K562 (cell line): ENCODE measurements around the gene BAD. TPM values are rescaled to one million over a fixed set of nuclear protein-coding genes. Genes with fewer than 3 reads are reported as not detected.

Source experiments
- ARID2 ChIP-seq: fragments of 450-650 bp; IDR thresholded peaks from 2 replicates; pipeline ENCODE4 v1.6.1; 2017; ENCODE audit warnings: antibody characterized with exemption, mild to moderate bottlenecking
- CCAR2 ChIP-seq: fragments of 200-400 bp; formaldehyde crosslinking; IDR thresholded peaks from 2 replicates; pipeline ENCODE4 v1.6.1; 2017; ENCODE audit warnings: mild to moderate bottlenecking, low read depth, low read length
- MAFK ChIP-seq: IDR thresholded peaks from 2 replicates; pipeline ENCODE4 v1.6.1; 2011; ENCODE audit warnings: low read length, improper control_type of control experiment
- MEF2D ChIP-seq: conservative IDR thresholded peaks from 2 replicates; pipeline ENCODE4 v1.6.1; 2016; ENCODE audit warnings: low read depth, missing genetic modification characterization, missing compliant biosample characterization
- PHTF2 ChIP-seq: fragments of 250-450 bp; sonication (Bioruptor Pico); IDR thresholded peaks from 2 replicates; pipeline ENCODE4 v1.5.0; 2021; ENCODE audit warnings: mild to moderate bottlenecking
- PTBP1 ChIP-seq: fragments of 200-400 bp; formaldehyde crosslinking; IDR thresholded peaks from 2 replicates; pipeline ENCODE4 v1.6.1; 2017; ENCODE audit warnings: low read depth, low read length
- SIN3B ChIP-seq: fragments of 450-650 bp; IDR thresholded peaks from 2 replicates; pipeline ENCODE4 v1.6.1; 2017; ENCODE audit warnings: low read depth, mild to moderate bottlenecking, moderate library complexity
- SMARCB1 ChIP-seq: IDR thresholded peaks from 2 replicates; pipeline ENCODE4 v1.6.1; 2011; ENCODE audit warnings: improper control_type of control experiment, low read depth; ENCODE audit not compliant: insufficient read length
- SRSF9 ChIP-seq: fragments of 200-400 bp; formaldehyde crosslinking; IDR thresholded peaks from 2 replicates; pipeline ENCODE4 v1.6.1; 2017; ENCODE audit warnings: low read depth, low read length, borderline replicate concordance
- TBP ChIP-seq: optimal IDR thresholded peaks from 2 replicates; pipeline ENCODE3; 2011; ENCODE audit warnings: low read depth, low read length, improper control_type of control experiment
- ZBTB7A ChIP-seq: IDR thresholded peaks from 2 replicates; pipeline ENCODE4 v1.6.1; 2011; ENCODE audit warnings: low read depth, mild to moderate bottlenecking, low read length, moderate library complexity, borderline replicate concordance; ENCODE audit not compliant: control insufficient read depth
- ZFPM2 ChIP-seq: fragments of 250-450 bp; sonication (Bioruptor Pico); IDR thresholded peaks from 2 replicates; pipeline ENCODE4 v1.5.1; 2022; ENCODE audit warnings: mild to moderate bottlenecking
- ZNF354B ChIP-seq: fragments of 250-450 bp; sonication (Bioruptor Pico); IDR thresholded peaks from 2 replicates; pipeline ENCODE4 v1.4.0; 2020
- ZNF384 ChIP-seq: IDR thresholded peaks from 2 replicates; pipeline ENCODE4 v1.6.1; 2012; ENCODE audit warnings: low read depth, low read length, improper control_type of control experiment
- ZNF444 ChIP-seq: fragments of 250-450 bp; sonication (Bioruptor Pico); IDR thresholded peaks from 2 replicates; pipeline ENCODE4 v1.4.0; 2020; ENCODE audit warnings: mild to moderate bottlenecking, moderate library complexity
- ZNF77 ChIP-seq: fragments of 250-450 bp; sonication (Bioruptor Pico); IDR thresholded peaks from 2 replicates; pipeline ENCODE4 v1.5.0; 2020
- polyA plus RNA-seq, 8 experiments: library from polyadenylated mRNA; depleted of rRNA in 4 of 8; stranded (reverse) in 5 of 8; unstranded in 3 of 8; fragments of >200 nt; fragmentation: Nextera tagmentation in 2 of 8; fragmentation: Illumina TruSeq in 1 of 8; extraction: Ambion mirVana in 2 of 8; extraction: Trizol in 1 of 8; gene quantifications; 2 replicates each; pipeline versions ENCODE4 v1.2.1 to v1.2.3, GENCODE V29; 2011 to 2014; ENCODE audit warnings: inconsistent platforms in 1 of 8, missing spikeins in 1 of 8
- total RNA-seq, 7 experiments: library from RNA; depleted of rRNA in 6 of 7; stranded (reverse); fragments of >200 nt in 6 of 7; fragmentation: Illumina TruSeq in 2 of 7; extraction: Trizol in 2 of 7; gene quantifications; 2 replicates each; pipeline versions ENCODE4 v1.2.1 to v1.2.3, GENCODE V29; 2011 to 2021; ENCODE audit warnings: low replicate concordance in 1 of 7
- TF ChIP-seq, protein P1 (sequence below): fragments of 250-450 bp; sonication (Bioruptor Pico); IDR thresholded peaks from 2 replicates; pipeline ENCODE4 v1.4.0; 2020; ENCODE audit warnings: mild to moderate bottlenecking, moderate library complexity, borderline replicate concordance
- TF ChIP-seq, protein P2 (sequence below): sonication (generic); formaldehyde crosslinking; IDR thresholded peaks from 2 replicates; pipeline ENCODE4 v1.8.1; 2023; ENCODE audit warnings: mild to moderate bottlenecking, missing genetic modification reagents
- TF ChIP-seq, protein P3 (sequence below): fragments of 250-450 bp; sonication (Bioruptor Pico); IDR thresholded peaks from 2 replicates; pipeline ENCODE4 v1.5.0; 2021
- TF ChIP-seq, protein P4 (sequence below): fragments of 250-450 bp; sonication (Bioruptor Pico); IDR thresholded peaks from 2 replicates; pipeline ENCODE4 v1.4.0; 2020; ENCODE audit warnings: mild to moderate bottlenecking
- TF ChIP-seq, protein P5 (sequence below): fragments of 200-800 bp; sonication (Bioruptor generic); IDR thresholded peaks from 2 replicates; pipeline ENCODE4 v1.6.1; 2017; ENCODE audit warnings: missing genetic modification characterization, missing compliant biosample characterization

BAD gene
- total and polyA plus RNA-seq, 9 of the 15 experiments (the other 6 are each of a cell fraction or from before 2014, with no cell fraction given): 0.61 to 45.6 (median 11.8) TPM

DNA sequence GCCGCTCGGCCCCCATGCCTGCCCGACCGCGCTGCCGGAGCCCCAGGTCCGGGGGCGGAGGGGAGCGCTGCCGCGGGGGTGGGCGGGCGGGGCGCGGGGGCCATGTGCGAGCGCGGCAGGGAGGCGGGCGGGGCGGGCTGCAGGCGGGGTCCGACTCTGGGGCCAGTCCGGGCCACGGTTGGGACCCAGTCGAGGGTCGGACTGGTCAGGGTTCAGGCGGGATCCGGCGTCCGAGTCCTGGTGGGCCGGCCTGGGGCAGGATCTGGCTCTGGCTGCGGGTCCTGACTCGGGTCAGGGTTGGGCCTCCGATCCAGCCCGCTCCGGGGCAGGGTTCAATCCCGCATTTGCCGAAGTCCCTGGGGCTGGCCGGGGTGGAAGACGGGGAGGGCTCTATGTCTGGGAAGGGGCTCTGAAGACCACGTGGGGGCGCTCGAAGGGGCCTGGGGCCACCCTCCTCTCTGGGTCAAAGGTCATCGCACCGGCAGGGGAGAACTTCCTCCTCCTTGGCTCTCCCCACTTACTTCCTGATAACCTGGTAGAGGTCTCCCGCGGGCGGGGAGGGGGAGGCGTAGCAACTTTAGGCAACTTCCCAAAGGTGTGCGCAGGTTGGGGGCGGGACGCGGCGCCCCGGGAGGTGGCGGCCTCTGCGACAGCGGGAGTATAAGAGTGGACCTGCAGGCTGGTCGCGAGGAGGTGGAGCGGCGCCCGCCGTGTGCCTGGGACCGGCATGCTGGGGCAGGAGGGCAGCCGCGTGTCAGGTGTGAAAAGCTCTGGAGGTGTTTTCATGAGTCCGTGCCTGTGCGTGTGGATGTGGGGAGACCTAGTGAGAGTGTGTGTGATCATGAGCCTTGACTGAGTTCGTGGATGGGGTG, 21.5 kb upstream of the BAD start (continued):
- TF ChIP-seq, protein P1, sequence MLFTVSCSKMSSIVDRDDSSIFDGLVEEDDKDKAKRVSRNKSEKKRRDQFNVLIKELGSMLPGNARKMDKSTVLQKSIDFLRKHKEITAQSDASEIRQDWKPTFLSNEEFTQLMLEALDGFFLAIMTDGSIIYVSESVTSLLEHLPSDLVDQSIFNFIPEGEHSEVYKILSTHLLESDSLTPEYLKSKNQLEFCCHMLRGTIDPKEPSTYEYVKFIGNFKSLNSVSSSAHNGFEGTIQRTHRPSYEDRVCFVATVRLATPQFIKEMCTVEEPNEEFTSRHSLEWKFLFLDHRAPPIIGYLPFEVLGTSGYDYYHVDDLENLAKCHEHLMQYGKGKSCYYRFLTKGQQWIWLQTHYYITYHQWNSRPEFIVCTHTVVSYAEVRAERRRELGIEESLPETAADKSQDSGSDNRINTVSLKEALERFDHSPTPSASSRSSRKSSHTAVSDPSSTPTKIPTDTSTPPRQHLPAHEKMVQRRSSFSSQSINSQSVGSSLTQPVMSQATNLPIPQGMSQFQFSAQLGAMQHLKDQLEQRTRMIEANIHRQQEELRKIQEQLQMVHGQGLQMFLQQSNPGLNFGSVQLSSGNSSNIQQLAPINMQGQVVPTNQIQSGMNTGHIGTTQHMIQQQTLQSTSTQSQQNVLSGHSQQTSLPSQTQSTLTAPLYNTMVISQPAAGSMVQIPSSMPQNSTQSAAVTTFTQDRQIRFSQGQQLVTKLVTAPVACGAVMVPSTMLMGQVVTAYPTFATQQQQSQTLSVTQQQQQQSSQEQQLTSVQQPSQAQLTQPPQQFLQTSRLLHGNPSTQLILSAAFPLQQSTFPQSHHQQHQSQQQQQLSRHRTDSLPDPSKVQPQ (CRISPR knock-in tag): no peak
- TF ChIP-seq CCAR2: no peak
- no peak for TF ChIP-seq PTBP1
- no peak for TF ChIP-seq TBP
- no peak for TF ChIP-seq ZNF384
- peak; percentile 97 for TF ChIP-seq ZBTB7A
- no peak for TF ChIP-seq ZNF77 (CRISPR knock-in tag)
- TF ChIP-seq, protein P2, sequence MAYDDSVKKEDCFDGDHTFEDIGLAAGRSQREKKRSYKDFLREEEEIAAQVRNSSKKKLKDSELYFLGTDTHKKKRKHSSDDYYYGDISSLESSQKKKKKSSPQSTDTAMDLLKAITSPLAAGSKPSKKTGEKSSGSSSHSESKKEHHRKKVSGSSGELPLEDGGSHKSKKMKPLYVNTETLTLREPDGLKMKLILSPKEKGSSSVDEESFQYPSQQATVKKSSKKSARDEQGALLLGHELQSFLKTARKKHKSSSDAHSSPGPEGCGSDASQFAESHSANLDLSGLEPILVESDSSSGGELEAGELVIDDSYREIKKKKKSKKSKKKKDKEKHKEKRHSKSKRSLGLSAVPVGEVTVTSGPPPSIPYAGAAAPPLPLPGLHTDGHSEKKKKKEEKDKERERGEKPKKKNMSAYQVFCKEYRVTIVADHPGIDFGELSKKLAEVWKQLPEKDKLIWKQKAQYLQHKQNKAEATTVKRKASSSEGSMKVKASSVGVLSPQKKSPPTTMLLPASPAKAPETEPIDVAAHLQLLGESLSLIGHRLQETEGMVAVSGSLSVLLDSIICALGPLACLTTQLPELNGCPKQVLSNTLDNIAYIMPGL (CRISPR knock-in tag): no peak
- TF ChIP-seq, protein P3, sequence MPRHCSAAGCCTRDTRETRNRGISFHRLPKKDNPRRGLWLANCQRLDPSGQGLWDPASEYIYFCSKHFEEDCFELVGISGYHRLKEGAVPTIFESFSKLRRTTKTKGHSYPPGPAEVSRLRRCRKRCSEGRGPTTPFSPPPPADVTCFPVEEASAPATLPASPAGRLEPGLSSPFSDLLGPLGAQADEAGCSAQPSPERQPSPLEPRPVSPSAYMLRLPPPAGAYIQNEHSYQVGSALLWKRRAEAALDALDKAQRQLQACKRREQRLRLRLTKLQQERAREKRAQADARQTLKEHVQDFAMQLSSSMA (CRISPR knock-in tag): no peak
- TF ChIP-seq ZFPM2 (CRISPR knock-in tag): no peak
- TF ChIP-seq ZNF354B (CRISPR knock-in tag): no peak
- no peak for TF ChIP-seq SMARCB1
- TF ChIP-seq PHTF2 (CRISPR knock-in tag): no peak
- no peak for TF ChIP-seq ARID2
- peak; percentile 17; the same call in 1 of the 2 replicates for TF ChIP-seq SIN3B
- TF ChIP-seq, protein P4, sequence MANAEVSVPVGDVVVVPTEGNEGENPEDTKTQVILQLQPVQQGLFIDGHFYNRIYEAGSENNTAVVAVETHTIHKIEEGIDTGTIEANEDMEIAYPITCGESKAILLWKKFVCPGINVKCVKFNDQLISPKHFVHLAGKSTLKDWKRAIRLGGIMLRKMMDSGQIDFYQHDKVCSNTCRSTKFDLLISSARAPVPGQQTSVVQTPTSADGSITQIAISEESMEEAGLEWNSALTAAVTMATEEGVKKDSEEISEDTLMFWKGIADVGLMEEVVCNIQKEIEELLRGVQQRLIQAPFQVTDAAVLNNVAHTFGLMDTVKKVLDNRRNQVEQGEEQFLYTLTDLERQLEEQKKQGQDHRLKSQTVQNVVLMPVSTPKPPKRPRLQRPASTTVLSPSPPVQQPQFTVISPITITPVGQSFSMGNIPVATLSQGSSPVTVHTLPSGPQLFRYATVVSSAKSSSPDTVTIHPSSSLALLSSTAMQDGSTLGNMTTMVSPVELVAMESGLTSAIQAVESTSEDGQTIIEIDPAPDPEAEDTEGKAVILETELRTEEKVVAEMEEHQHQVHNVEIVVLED (CRISPR knock-in tag): no peak
- no peak for TF ChIP-seq ZNF444
- TF ChIP-seq MEF2D (tag): no peak
- TF ChIP-seq SRSF9: no peak
- TF ChIP-seq, protein P5, sequence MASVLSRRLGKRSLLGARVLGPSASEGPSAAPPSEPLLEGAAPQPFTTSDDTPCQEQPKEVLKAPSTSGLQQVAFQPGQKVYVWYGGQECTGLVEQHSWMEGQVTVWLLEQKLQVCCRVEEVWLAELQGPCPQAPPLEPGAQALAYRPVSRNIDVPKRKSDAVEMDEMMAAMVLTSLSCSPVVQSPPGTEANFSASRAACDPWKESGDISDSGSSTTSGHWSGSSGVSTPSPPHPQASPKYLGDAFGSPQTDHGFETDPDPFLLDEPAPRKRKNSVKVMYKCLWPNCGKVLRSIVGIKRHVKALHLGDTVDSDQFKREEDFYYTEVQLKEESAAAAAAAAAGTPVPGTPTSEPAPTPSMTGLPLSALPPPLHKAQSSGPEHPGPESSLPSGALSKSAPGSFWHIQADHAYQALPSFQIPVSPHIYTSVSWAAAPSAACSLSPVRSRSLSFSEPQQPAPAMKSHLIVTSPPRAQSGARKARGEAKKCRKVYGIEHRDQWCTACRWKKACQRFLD (CRISPR knock-in tag): peak; percentile 88
- TF ChIP-seq MAFK: no peak
